Measurements from ENCODE around the gene DHTKD1.

GRCh38 chr10:12121673-12122072 is 52.9 kb downstream of the DHTKD1 start:
- TF ChIP-seq CTCF (conservative IDR thresholded peaks at IDR 0.05; ENCODE audit: low read depth in 2 of 2) (no peak), JUNB (IDR thresholded peaks at IDR 0.05; ENCODE audit: unreplicated experiment) (no peak), REST (IDR thresholded peaks at IDR 0.05; ENCODE audit: unreplicated experiment) (no peak), EZH2 (IDR thresholded peaks at IDR 0.05; ENCODE audit: low read depth, unreplicated experiment) (no peak), CREB1 (CRISPR knock-in tag; IDR thresholded peaks at IDR 0.05; ENCODE audit: low read depth) (no peak), POLR2AphosphoS5 (IDR thresholded peaks at IDR 0.05; ENCODE audit: low read depth) (no peak), ETS1 (IDR thresholded peaks at IDR 0.05) (no peak), EZH2phosphoT487 (IDR thresholded peaks at IDR 0.05; ENCODE audit: unreplicated experiment) (no peak), STAT1 (IDR thresholded peaks at IDR 0.05; ENCODE audit: unreplicated experiment) (no peak), ZNF114 (CRISPR knock-in tag; IDR thresholded peaks at IDR 0.05) (no peak)

All from GM23338 (cell line).